ENCODE data around the gene GTF2F1.

GTF2F1 gene

DNA sequence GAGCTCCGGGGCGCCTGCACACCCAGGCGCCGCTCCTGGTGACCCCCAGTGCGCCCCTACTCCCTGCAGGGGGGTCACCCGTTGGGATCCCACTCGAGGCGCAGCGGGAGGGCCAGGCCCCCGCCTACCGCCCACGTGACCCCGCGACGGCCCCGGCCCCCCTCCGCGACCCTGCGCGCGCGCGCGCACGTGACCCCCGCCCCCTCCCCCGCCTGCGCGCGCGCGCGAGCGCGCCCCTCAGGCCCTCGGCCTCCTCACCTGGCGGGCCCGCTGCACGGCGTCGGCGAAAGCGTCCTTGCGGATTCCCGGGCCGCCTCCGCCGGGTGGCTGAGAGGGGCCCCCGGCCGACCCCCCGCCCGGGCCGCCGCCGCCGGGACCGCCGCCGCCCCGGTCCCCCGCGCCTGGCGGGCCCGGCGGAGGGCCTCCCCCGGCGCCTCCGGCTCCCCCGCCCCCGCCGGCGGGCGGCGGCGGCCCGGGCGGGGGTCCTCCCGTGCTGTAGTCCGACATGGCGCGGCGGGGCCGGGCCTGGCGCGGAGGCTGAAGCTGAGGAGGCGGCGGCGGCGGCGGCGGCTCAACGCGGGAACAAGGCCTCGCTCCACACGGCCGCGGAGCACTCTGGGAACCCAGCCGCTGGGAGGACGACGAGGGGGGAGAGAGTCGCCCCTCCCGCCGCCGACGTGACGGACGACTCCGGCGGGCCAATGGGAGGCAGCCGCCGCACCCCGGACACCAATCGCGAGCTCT lies 31.4 kb upstream of the GTF2F1 start, which contains the start of gene KHSRP:
Gene KHSRP, minus strand, starts transcription at position 617 of the 744 bp plus-strand sequence. Its CDS starts 110 bp downstream, at position 507.
- no peak for DNase-seq (ENCODE audit: low read depth)
- TF ChIP-seq, protein P1, sequence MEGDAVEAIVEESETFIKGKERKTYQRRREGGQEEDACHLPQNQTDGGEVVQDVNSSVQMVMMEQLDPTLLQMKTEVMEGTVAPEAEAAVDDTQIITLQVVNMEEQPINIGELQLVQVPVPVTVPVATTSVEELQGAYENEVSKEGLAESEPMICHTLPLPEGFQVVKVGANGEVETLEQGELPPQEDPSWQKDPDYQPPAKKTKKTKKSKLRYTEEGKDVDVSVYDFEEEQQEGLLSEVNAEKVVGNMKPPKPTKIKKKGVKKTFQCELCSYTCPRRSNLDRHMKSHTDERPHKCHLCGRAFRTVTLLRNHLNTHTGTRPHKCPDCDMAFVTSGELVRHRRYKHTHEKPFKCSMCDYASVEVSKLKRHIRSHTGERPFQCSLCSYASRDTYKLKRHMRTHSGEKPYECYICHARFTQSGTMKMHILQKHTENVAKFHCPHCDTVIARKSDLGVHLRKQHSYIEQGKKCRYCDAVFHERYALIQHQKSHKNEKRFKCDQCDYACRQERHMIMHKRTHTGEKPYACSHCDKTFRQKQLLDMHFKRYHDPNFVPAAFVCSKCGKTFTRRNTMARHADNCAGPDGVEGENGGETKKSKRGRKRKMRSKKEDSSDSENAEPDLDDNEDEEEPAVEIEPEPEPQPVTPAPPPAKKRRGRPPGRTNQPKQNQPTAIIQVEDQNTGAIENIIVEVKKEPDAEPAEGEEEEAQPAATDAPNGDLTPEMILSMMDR (IDR thresholded peaks at IDR 0.05; ENCODE audit: low read depth, low read length, missing control alignments), result no peak
- H3K4me3 ChIP-seq (ENCODE audit: low read depth, low read length), result peak within 1 kb of the TSS; percentile 70

DNA sequence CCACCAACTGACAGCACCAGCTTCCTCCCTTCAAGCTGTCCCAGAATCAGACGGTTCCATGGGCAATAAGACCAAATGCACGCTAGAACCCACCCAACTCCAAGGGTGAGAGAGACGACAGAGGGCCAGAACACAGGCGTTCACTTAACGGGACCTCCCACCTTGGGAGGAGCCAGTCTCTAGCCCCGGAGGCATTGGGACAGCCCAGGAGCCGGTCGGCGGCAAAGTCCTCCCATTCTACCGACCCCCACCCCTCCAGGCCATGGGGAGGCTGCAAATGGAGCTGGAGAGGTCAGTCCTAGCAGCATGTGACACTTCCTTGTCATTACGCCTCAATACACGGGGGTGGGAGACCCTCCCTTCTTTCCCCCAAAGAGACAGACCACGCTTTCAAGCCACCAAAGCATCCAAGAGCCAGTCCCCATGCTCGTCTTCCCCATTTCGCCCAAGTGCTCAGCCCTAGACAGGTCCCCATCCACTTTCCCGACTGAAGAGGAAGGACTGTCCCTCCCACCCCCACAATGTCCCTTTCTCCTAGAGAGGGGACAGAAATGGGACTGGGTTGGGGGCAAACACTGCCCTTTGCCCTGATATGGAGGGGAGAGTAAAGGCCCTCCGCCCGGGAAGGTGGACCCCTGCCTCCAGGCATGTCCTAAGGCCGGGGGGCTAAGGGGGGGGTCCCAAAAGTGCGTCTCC lies 30.7 kb upstream of the GTF2F1 start:
- DNase-seq (ENCODE audit: low read depth), result no peak
- peak overlapping the region; percentile 70 for H3K4me3 ChIP-seq (ENCODE audit: low read depth, low read length)
- TF ChIP-seq, protein P1 (IDR thresholded peaks at IDR 0.05; ENCODE audit: low read depth, low read length, missing control alignments), result no peak

DNA sequence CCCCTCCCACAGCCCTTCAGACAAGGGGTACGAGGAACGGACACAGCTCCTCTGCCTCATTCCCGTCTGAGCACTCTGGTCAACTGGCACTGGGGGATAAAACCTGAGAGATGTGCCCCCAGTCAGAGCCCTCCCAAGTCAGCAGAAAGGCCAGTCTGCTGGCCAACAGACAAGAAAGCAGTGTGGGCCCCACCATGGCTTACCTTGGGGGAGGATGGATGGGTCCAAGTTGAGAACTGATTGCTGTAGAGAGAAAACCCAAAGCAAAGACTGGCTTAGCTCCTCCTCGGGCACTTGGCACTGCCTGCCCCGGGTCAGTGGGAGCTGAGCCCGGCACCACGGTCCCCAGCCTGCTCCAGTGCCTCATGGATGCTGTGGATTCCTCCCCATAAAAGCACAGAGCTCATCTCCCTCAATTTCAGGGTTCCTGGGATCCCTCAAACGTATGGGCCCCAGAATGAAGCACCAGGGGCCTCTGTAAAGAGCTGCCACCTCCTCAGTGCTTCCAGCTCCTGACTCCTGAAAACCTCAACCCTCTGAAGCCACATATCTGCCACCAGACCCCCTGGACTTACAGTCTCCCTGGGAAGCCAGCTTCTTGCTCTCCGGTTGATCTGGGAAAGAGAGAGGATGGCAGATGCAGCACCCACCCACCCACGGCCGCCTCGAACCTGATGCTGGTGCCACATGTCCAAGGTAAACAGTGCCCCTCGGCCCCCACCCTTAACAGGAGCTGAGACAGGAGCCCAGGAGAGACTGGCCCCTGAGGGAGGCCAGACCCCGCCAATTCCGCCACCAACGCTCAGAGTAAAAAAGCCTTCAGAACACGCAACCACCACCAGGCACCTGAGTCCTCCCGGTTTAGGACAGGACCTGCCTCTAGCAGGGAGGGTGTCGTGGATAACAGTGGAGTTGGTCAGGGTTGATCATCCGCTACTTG lies 28.4 kb upstream of the GTF2F1 start:
- DNase-seq (ENCODE audit: low read depth), result no peak
- H3K4me3 ChIP-seq (ENCODE audit: low read depth, low read length), result no peak overlapping the region
- TF ChIP-seq, protein P1 (IDR thresholded peaks at IDR 0.05; ENCODE audit: low read depth, low read length, missing control alignments), result no peak

DNA sequence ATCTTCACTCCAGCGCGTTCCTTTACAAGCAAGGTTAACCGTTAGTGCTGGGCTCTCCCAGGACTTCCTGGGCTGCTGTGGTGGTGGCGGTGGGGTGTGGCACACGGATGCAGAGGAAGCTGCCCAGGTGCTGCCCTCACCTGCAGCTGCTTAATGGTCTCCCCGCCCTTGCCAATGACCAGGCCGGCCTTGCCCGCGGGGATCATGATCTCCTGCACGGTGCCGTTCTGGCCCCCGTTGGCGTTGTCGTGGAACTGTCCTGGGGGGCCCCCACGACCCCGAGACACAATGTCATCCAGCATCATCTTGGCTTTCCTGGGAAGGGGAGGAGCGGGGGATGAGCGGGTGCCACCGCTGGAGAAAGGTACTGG lies 25.6 kb upstream of the GTF2F1 start:
- TF ChIP-seq, protein P1 (IDR thresholded peaks at IDR 0.05; ENCODE audit: low read depth, low read length, missing control alignments), result no peak
- no peak overlapping the region for H3K4me3 ChIP-seq (ENCODE audit: low read depth, low read length)
- DNase-seq (ENCODE audit: low read depth), result no peak

DNA sequence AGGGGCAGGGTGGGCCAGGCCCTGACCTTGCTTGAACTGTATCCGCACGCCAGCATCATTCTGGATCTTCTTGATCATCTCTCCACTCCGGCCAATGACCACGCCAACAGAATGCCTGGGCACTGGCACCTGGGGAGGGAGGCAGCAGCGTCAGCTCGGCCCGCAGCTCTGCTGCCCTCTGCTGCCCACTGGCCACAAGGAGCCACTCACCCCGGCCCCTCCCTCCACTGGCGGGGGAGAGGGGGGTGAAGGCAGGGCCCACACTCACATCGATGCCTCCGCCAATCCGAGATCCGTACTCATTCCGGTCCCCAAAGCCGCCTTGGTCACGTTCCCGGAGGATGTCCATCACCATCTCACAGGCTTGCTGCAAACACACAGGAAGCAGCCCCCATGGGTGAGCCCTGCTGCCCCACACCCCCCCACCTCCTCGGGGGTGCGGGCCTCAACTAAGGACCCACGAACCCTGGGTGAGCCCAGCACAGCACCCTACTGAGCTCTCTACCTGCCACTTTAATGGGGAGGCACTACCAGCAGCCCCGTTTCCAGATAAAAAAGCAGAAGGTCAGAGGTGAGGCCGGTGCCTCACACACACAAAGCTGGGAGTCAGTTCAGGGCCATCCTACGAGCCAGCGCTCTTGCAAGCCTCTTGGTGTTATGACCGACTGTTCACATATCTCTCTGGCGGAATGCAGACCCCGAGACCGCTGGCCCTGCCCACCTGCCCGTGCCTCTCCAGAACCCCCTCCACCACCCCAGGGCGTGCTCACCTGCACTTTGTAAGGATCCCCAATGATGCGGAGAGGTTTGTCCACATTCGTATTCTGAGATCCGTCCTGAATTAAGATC lies 25.0 kb upstream of the GTF2F1 start:
- TF ChIP-seq, protein P1 (IDR thresholded peaks at IDR 0.05; ENCODE audit: low read depth, low read length, missing control alignments), result peak; percentile 4
- no peak for DNase-seq (ENCODE audit: low read depth)
- H3K4me3 ChIP-seq (ENCODE audit: low read depth, low read length), result no peak overlapping the region

Data from GM12864 (cell line).